Fibroblast of upper back skin (primary cell): ENCODE data around the gene STMP1.

Experiments
- DNase-seq: peaks from one replicate; pipeline ENCODE4 v3.0.0-alpha.2; 2013

The STMP1 gene

DNA sequence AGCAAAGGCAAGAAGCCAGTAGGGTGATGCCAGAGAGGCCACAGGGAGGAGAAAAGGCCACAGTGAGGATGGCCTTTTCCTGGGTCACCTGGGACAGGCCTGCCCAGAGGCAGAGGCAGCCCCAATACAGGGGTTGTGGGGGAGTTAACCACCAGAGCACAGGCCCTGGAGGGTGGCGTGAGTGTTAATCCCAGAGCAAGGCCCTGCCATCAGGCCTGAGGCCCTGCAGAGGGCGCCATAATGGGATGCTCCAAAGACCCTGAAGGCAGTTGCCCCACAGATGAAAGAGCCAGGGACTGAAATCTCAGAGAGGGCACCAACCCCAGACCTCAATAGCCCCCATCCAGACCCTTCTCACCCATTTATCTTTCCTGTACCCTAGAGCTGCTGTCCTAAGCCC lies 41.8 kb downstream of the STMP1 start:
- DNase-seq, result no peak

DNA sequence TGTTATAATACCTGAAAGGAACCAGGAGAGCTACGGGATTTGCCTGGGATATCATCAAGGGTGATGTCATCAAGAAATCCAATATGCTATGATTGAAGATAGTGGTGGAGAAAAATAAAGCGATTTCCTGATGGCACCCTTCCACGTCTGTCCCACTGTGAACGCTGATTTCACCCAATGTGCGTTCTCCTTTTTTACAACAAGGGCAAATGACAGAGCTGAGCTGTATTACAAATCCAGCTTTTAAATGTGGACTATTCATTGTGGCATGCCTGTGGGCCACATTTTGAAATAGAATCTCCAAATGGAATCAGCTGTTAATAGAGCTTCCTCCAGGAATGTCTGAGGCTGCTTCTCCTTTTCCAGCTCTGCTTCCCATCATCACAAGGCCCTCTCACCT lies 42.4 kb downstream of the STMP1 start:
- peak; percentile 20 for DNase-seq

DNA sequence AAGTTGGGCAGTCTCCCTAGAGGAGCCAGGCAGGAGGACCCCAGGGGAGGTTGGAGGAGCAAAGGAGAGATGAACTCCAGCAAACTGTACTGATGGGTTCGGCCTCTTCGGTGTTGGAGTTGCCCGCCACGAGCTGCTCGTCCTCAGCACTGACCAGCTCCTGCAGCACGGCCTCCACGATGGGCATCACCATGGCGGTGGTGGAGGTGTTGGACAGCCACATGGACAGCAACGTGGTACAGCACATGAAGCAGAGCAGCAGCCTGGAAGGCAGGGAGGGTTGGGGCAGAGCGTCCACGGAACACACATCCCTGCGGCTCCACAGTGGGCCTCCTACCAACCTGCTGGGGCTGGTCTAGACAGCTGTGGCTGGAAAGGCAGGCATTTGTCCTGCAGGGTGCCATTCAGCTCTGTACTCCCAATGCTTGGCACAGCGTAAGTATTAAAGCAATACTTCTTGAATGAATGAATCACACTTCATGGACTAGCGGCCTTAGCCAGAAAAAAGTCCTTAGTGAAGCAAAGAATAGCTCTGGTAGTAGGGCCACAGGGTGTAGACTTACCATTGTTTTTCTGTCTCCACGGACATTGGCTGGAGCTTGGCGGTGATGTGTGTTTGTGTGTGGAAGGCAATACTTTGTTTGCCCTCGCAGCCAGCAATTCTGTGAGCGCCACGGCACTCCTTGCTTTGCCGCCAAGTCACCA lies 43.9 kb downstream of the STMP1 start:
- no peak for DNase-seq

DNA sequence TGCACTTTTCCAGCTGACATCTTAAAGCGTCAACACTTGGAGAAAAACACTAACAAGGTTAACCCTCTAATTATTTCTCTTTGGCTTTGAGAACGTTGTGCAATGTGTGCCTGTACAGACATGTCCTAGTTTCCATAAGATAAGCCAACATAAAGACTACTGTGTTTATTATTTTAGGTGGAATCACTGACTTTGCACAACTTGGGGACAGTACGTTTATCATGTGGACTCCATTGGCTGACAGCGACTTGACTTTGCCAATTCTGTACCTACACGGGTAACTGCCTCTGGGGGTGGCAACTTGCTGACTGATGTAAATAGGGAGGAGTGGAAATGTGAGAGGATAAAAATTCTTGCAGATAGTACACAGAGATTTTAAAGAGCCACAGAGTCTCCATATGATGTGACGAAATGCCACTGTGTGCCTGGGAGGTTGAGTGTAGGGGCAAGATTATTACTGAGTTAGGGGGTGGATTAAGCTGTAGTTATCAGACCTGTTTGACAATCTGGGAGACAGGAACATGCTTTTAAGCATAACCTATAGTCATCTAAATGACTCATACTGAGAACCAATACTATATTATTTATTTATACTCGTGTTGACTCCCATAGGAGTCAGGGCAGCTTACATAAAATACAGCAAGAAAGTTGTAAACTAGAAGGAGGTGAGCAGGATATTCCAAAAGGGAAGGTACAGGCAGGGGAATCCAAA lies 44.7 kb downstream of the STMP1 start:
- no peak for DNase-seq

DNA sequence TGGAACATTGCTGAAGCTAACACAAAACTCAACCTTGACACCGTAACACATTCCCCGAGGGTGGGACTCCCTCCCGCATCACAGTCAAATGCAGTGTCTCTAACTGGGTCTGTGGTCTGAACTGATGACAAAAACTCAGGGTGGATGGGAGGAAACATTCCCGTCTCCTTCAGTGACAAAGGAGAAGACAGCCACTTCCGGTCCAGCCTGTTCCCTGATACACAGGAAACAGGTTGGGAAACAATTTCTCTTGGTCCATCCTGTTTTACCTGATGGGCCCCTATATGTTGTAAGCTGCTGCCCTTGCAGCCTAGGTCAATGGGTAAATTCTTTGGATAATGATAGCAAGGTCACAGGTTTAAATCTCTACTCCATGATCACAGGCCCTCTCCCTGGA lies 45.3 kb downstream of the STMP1 start:
- DNase-seq, result no peak

DNA sequence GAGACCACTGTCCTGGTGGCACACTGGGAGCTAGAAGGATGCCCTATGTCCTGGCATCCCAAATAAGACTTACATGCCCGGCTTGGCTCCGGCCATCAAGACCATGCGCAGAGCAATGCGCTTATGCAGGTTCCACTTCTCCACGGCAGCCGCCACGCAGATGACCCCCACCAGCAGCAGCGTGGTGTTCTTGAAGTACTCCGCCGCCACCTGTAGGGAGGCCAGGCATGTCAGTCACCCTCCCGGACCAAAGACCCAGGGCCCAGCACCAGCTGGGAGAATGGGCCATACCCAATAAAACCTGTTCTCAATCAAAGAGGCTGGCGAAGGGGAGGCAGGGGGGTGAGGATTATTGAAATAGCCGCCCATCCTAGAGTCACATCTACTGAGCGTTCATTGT lies 45.7 kb downstream of the STMP1 start:
- no peak for DNase-seq

DNA sequence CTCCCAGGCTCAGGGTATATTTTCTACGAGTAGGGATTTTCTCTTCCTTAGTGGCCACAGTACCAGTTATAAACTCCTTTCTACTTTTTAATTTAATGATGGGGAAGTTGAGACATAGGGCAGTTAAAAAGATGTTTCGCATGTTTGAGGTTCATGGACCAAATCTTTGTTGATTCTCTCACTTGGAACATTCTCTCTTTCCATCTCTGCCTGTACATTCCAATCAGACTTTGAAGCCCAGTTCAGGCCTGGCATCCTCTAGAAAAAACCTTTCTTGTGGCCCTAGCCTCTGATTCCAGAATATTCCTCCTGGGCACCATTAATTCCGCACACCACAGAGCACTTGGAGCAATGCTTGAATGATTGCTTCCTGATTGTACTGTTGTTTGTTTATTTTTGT lies 47.2 kb downstream of the STMP1 start:
- DNase-seq, result no peak

DNA sequence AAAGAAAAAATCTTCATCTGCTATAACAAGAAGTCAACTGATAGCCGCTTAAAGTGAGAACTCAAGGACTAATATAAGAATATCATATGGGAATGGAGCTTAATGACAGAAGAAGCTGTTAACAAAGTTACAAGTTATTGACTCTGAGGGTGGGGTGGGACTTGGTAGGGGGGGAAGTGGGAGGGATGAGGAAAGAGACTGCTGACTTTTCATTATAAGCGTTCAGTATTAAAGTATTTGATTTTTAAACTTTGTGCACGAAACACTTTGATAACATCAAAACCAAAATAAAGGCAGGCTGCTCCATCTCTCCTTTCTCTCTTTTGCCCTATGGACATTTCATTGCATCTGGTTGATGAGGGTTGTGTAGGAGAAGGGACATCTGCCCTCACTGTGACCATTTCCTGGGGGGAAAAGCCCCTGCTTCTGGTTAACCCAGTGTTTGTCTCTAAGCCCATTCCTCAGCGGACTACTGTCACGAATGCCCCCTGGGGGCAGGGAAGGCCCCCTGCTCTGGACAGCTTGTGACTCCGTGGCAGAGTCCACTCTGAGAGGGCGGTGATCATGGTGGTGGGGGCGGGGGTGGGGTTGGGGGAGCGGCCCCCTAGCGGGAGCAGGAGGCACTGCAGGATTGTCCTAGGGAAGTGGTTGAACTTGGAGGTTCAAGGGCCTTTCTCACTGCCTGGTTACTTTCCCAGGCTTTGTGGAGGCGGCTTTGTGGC lies 48.3 kb downstream of the STMP1 start:
- no peak for DNase-seq

DNA sequence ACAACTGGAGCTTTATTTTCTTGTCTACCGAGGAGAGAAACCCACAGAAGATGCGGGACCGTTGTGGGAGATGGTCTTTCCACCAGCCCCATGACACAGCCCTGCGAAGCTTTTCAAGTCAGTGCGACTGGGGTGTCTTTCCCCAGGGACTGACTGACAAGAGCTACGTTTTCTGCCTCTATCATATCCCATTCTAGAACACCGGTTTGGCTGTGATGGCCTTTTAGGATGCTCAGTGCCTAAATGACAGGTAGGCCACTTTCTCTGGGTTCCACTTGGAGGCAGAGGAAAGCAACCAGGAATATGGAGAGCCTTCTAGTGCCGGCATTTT lies 48.8 kb downstream of the STMP1 start:
- no peak for DNase-seq

DNA sequence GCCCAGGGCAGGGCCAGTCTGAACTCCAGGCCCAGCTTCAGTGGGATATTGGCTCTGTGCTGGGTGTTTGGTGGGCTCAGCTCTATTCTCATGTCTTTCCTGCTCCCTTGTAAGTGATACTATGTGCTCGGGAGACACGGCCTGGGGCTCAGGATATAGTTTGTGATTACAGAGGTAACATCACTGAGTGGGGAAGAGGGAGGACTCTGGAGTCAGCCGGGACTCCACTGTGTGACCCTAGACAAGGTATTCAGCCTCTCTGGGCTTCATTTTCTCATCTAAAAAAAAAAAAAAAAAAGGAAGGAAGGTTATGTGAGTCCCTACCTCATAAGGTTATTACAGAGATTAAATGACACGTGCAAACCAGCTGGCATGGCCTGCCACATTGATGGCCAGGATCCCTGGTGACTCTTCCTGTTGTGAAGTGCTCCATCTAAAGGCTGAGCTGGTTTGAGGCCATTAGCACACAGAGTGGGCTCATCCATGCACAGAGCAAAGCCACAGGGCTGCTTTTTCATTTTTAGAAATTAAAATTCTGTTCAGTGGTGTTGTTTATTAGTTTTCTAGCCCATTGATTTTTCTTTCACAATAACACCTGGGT lies 50.0 kb downstream of the STMP1 start:
- no peak for DNase-seq

DNA sequence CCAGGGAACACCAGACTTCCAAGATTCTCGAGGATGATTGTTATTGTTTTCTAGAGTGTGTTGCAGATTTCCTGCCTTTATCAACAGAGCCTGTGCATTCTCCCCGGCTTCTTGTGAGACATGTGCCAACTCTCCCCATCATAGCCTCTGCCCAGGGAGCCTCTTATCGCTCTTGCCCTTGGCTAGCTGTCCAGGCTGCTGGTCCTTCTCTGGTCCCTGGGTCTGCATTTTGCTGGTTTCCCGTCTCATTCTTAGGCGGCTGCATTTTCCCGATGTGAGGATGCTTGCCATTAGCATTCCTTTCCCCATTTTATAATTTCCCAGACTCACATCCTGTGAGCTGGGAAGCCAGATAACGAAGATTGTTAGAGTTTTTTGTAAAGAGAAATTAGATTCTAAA lies 50.5 kb downstream of the STMP1 start:
- DNase-seq, result no peak

DNA sequence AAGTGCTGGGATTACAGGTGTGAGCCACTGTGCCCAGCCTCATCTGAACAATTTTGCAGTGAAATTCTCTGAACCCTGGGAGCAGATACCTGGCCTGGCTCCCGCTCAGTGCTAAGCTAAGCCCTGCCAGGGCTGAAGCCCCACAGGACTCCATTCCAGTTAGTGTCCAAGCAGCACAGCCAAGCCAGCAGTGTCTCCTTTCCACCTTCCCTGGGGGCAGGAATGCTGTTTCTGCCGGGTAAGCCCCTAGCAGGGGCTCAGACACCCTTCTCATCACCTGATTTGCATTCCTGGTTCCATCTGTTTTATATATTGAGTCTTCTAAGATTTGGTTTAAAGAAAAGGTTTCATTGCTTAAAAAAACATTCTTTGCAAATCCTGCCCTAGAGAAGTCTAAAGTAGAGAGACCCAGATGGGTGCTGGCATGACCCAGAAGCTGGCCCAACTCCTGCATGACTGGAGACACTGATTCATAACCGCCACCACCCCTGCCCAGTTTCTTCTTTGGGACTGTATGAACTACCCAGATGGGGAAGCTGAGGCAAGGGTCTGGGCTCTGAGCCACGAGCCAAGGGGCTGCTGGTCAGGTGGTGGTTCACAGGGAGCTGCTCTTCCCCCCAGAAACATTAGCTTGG lies 51.6 kb downstream of the STMP1 start:
- DNase-seq, result no peak

DNA sequence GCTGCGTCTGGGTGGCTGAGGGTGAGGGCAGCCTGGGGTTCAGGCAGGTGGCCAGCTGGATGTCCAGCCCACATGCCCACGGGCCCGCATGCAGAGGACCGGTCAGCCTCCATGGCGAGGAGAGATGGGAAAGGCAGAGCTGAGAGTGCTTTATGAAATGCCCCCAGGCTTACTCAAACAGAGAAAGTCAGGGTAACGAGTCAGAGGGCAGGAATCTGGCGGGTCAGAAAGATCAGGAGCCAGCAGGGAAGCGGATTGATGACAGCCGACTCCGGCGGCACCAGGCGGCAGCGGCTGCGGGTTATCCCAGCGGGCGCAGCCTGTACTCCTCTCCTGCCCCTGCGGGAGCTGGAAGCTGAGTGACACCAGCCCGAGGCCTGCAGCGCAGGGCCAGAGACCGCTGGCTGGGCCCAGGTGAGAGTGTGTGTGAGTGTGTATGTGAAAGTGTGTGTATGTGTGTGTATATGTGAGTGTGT lies 52.3 kb downstream of the STMP1 start:
- peak; percentile 68 for DNase-seq

DNA sequence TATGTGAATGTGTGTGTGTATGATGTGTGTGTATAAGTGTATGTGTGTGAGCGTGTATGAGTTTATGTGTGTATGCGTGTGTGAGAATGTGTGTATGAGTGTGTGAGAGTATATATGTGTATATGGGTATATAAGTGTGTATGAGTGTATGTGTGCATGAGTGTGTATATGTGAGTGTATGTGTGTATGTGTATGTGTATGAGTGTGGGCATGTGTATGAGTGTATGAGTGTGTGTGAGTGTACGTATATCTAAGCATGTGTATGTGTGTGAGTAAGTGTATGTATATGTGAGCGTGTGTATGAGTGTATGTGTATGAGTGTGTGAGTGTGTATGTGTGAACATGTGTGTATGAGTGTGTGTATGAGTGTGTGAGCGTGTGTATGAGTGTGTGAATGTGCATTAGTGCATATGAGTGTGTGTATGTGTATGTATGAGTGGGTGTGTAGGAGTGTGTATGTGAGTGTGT lies 52.8 kb downstream of the STMP1 start:
- no peak for DNase-seq

DNA sequence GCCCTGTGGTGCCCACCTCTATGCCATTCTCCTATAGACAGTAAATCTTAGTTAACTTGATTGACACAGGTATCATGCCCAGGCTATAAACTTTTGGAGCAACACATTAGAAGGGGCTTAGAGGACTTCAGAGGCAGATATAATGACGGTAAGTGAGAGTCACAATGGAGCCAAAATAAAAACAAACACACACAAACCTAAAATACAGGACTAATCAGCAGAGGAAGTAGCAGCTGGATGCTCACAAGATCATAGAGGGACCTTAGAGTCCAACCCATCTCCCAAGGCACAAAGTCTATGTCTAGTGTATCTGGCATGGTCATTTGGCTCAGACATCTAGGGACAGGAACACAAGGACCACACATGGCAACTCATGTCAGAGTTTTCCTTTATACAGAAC lies 53.4 kb downstream of the STMP1 start:
- DNase-seq, result no peak

DNA sequence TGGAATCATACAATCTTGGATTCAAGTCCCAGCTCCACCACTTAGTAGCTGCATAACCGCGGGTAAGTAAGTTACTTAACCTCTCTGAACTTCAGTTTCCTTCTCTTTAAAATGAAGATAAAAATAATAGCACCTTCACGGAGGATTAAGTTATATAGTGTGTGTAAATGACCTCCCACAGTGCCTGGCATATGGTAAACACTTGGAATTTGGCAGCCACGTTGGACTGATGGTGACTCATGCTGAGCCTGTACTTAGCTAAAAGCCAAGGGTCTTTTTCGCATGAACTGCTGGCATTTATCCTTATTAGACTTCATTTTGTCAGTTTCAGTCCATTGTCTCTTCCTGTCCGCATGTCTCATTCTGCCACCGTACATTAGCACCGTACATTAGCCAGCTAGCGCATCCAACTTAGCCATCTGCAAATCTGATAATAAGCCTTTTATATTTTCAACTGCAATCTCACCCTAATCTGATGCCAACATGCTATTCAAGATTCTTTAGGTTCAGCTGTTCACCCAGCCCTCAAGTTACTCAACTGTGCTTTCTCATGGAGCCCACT lies 54.4 kb downstream of the STMP1 start:
- DNase-seq, result peak; percentile 89

DNA sequence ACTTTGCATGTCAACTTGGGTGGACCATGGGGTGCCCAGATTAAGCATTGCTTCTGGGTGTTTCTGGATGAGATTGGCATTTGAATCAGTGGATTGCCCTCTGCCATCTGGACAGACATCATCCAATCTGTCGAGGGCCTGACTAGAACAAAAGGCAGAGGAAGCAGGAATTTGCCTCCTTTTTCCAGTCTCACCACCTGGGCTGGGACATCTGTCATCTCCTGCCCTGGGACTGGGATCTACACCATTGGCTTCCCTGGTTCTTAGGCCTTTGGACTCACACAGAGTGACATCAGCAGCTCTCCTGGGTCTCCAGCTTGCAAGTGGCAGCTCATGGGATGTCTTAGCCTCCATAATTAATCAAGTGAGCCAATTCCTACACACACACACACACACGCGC lies 55.4 kb downstream of the STMP1 start:
- no peak for DNase-seq

DNA sequence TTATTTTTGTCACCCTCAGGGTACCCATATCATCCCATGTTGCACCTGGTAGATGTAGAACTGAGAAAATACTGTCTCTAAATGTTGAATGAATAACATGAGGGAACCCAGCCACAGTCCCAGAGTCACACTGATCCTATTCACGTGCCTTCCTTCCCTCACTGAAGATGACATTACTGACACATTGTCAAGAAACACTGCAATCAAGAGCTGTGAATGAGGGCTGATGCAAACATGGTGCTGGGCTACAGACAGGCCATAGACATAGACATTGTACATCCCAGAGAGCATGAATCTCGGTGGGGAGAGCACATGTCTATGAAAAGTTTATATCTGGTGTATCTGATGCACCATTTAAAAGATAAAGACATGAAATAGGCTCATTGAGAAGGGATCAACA lies 55.9 kb downstream of the STMP1 start:
- DNase-seq, result no peak

DNA sequence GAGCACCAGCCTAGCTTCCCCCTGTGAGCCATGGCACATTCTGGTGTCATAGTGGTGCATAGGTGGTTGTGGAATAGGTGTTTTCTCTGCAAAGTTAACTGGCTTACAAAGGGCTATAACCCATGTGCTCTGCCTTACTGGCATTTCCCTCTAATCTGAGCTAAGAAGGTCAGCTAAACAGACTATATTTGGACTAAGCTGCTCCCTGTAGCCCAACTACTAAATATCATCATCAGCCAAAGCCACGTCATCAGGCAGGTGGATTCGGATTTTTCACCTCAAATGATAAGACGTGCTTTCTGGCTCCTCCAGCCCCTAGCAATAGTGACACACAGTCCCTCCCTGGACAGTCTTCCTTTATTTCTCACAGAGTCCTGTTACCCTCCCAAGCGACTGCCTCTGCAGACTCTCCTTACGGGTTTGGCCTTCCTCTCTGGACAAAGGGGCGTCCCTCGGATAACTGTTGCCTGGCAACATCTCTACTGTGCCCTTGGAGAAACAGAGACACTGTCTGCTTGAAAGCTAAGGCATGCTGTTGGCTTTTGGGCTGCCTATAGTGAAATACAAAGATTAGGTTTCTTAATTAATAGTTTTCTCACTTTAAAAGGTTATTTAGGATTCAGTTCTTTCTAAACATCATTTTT lies 56.6 kb downstream of the STMP1 start:
- DNase-seq, result no peak

DNA sequence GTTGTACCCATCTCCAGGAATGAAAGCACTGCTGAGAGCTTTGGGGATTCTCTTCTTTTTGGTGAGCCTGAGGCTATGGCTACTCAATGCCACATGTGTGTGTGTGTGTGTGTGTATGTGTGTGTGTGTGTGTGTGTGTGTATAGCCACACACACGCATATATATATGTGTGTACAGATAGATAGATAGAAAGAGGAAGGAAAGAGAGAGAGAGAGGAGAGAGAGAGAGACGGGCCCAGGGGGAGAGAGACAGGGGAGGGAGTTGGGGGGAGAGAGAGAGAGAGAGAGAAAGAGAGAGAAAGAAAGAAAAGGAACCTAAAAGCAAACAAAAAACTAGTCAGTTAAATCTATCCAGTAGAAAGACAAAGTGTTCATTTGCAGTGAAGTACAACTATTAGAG lies 57.4 kb downstream of the STMP1 start:
- no peak for DNase-seq

DNA sequence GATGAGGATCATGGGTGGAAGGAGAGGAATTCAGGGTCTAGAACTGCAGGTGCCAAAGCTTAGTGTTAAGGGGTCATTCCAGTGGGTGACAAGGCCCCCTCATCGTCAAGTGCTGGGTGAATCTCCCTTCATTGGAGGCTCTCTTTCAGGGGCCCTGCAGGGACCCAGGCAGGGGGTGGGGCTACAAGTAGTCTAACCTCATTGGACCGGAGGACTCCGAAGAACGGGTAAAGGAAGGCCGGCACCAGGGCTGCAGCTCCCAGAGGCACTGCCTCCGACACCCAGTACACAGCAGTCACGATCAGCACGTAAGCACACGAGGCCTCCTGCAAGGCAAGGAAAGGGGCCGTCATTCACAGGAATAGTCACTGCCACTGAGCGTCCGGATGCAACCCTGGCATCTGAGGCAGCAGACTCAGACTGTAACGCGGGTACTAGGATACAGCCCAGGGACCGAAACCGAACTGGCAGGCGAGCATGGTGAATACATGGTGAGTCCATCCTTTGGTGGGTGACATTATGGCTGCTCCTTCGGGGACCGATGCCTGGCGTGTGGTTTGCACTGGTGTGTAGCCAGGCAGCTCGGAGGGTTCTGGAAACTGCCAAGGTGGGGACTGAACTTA lies 59.0 kb downstream of the STMP1 start:
- DNase-seq, result no peak

DNA sequence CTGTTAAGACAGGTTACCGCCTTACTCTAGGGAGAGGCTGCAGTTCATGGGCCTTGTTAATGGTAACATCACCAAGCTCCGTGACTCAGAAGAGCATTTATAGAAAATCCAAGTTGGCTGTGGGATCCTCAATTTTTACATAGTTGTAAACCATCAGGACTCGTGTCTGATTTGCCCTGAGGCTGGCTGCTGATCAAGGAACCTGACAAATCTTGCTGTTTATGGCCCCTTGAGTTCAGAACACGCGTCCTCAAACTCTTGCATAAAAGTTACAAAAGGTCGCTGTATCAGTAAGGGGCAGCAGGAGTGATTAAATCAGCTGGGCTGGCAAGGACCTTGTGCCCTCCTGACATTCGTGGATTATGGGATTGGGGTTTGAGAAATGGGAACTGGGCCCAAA lies 61.1 kb downstream of the STMP1 start:
- DNase-seq, result no peak
